Stimulated activated naive CD4-positive, alpha-beta T cell treated with Interleukin-2 at 50 U/mL for 16 hours (primary cell): ENCODE data around the gene ZBTB20.

ENCODE experiments used
- DNase-seq: peaks from one replicate; lab custom pipeline; 2025; lab: John Stamatoyannopoulos, UW

Gene ZBTB20

GRCh38 chr3:115087512-115087911, 59.6 kb downstream of the ZBTB20 start:
- DNase-seq = no peak

- no peak for DNase-seq
These were observed 60.7 kb downstream of the ZBTB20 start for GRCh38 chr3:115086344-115086743.

GRCh38 chr3:115085197-115085865, 61.8 kb downstream of the ZBTB20 start:
- no peak for DNase-seq

DNA sequence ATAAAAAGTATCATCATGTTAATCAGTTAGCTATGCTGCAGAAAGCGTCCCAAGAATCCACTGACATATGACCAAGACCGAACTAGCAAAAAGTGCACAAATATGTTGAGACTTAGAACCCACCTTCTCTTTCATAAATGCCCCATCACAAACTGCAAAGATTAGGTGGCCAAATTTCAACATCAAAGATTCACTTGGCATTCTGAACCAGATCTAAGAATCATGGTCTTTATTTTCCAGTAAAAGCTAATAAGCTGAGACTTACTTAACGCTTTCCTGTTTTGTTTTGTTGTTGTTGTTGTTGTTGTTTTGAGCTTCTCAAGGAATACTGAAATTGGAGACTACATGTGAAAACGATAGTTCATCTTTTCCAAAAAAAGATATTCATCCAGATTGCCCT, 62.4 kb downstream of the ZBTB20 start:
- DNase-seq = no peak

GRCh38 chr3:115082260-115082659, 64.8 kb downstream of the ZBTB20 start:
- DNase-seq = no peak

DNA sequence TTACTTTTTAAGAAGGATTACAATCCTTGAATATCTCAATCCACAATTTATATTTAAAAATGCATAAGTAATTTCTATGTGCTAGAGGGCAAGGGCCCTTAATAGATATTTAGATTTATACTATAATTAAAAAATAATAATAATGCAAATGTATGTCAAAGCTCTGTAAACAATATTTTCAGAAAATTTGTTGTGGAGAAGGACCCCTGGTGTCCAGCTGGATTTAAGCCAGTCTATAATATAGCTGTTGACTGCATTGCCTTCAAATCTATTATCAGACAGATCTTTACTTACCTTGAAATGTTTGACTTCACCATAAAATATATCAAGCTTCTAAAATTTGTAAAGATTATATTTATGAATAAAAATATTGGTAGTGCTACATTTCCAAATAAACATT, 65.6 kb downstream of the ZBTB20 start:
- no peak for DNase-seq

DNA sequence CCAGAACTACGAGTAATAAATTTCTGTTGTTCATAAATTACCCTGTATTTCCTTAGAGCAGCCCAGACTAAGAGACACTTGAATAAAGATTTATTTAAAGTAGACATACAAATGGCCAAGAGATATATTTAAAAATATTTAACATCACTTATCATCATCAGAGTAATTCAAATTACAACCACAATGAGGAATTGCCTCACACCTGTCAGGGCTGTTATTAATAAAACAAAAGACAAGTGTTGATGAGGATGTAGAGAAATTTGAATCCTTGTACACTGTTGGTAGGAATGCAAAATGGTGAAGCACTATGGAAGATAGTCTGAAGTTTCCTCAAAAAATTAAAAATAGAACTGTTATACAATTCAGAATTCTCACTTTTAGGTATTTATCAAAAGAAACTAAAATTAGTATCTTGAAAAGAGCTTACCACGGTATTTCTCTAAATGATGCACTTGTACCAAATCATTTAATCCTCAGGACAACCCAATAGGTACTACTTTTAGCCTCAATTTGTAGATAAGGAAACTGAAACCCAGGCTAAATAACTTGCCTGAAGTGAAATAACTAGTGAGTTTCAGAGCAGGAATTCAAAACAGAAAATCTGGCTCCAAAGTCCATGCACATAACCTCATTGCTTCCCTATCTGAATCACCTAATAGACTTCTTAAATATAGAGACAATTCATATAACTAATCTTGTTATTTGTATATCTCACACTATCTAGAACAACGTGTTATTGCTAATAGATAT, 69.4 kb downstream of the ZBTB20 start:
- no peak for DNase-seq

GRCh38 chr3:115074502-115074901, 72.6 kb downstream of the ZBTB20 start:
- no peak for DNase-seq

DNA sequence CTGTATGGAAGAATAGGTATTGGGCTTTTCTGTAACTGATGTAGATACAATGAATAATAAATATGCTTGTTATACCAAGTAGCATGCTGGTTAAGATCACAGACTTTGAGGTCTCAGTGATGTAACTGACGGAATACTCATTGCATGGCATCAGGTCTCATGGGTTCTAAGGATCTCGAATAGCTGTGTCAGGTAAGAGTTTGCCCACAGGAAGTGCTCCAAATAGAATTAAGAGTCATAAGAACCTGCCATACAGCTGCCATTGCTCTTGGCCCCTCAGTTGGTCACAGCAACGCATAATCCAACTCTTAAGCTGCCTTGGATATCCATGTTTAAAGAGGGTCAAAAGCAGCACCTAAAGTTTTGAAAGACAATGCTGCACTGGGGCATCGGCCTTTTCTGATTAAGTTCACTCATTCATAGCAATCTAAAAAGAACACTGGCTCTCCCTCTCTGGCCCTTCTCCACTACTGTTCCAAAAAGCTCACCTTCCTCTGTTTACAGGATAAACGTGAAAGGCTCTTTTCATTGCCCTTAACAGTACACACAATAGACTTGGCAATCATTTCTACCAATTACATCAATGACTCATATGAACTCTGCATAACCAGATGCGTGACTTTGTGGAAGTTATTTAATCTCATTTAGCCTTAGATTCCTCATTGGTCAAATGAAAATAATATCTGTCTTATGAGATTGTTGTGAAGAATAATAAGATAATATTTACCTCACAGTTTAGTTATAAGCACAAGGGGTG, 74.6 kb downstream of the ZBTB20 start:
- DNase-seq = no peak

DNA sequence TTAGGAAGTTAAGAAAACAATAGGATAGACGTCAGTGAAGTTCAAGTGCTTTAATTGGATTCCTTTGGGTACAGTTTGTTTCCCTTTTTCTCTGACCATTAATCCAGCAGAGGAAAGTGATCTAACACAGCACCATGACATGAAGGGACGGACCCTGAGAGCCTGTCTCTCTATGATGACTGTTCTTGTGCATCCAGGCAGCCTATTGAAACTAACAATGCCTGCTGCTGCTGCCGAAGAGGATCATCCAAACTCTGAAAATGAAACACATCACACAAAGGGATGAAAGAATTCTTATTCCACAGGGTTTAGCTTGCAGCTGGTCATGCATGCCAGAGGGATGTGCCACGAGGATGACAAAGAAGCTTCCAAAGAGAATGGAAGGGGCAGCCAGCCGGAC, 75.5 kb downstream of the ZBTB20 start:
- no peak for DNase-seq

DNA sequence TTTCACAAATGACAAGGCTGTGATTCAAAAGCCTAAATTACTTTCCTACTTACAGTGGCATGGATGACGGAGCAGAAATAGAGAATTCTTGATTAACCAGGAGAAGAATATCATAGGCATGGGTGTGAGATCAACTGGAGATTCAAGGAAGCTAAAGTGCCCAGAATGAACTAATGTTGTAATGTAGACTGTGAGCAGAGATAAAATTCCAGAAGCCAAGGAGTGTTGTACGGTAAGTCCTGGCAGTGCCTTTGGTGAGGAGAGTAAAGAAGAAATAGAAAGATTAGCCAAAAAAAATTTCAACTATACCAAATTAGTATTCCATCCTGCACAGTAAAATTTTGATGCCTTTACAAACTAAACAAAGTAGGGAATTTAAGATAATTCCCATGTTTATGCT, 75.9 kb downstream of the ZBTB20 start:
- DNase-seq = no peak

DNA sequence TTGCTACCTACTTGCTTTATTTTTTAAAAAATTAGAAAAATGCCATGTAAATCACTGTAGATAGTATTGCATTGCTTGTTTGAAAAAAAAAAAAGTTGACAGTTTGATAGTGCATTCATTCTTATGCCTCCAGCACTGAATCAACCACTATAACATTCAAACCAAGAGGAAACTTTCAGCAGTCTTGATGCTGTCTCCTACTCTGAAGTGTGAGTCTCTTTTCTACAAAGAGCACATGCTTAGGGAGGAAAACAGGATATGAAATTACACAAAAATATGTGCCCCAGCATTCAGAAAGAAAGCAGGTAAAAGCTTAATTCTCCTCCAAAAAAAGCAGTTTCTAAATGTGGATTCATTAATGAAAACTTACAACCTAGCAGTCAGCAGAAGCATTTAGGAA, 78.3 kb downstream of the ZBTB20 start:
- DNase-seq = no peak

- no peak for DNase-seq
These were observed 84.6 kb downstream of the ZBTB20 start for GRCh38 chr3:115062412-115062956.

- DNase-seq = no peak
These were observed 85.1 kb downstream of the ZBTB20 start for GRCh38 chr3:115062009-115062408.

DNA sequence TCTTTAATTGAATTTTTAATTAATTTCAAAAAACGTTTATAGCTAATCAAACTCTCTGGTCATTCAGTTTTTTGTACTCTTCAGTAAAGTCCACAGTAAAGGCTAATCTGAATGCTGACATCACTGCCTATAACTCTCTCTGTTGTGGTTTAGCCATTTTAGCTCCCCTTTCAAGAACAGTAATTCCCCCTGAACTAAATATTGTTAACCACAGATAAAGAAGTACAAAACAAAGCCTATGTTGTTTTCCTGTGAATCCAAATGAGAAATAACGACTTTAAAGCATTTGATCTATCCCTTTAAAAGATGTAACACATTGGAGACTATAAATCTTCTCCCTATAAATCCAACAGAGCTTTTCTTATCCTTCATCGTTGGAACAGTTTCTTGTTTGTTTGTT, 94.2 kb downstream of the ZBTB20 start:
- no peak for DNase-seq

GRCh38 chr3:115042351-115042750, 104.7 kb downstream of the ZBTB20 start:
- DNase-seq = no peak

GRCh38 chr3:115040673-115041286, 106.3 kb downstream of the ZBTB20 start:
- peak; percentile 20 for DNase-seq

DNA sequence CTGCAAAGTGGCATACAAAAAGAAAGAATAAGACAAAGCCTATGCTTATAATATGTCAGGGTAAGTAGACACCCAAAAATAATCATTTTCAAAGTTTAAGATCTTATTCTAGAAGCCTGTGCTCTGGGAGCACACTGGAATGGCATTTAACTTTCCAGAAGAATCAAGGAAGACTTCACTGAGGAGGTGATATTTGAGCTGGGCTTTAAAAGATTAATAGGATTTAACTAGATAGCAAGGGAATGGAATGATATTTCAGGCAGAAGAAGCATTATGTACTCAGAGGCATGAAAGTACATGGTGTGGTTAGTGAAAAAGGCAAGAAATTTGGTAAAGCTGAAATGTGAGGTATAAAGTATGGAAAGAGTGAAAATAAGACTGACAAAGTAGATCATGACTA, 106.8 kb downstream of the ZBTB20 start:
- no peak for DNase-seq

- no peak for DNase-seq
These were observed 108.3 kb downstream of the ZBTB20 start for GRCh38 chr3:115038817-115039216.

- no peak for DNase-seq
These were observed 124.2 kb downstream of the ZBTB20 start for GRCh38 chr3:115022835-115023398.

DNA sequence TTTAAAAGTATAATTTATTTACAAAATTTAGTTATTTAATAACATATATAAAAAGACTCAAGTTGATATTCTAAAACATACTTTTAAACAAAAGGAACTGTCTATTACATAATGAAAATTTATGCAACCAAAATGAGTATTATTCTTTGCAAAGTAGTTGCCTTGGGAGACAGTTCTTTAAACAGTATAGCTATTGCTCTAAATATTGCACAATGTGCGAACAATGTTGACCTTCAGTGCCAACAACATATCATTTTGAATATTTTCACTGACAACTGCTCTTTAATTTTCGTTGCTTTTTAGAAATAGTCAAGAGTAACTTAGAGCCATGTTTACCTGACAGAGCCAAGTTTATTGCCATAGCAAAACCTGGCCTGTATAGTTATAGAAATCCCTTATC, 124.9 kb downstream of the ZBTB20 start:
- DNase-seq = no peak

GRCh38 chr3:115021061-115021460, 126.0 kb downstream of the ZBTB20 start:
- no peak for DNase-seq
